Urothelium cell line (cell line): ENCODE measurements around the gene BEND6.

ENCODE experiments used
- DNase-seq: peaks from one replicate; pipeline ENCODE4 v3.0.0; 2011; ENCODE audit warnings: low spot score, mixed read lengths
- FAIRE-seq: peaks from 2 replicates; lab custom pipeline; 2011; peaks lifted over from hg19 to GRCh38; lab: Jason Lieb, UNC

Gene BEND6

GRCh38 chr6:56940463-56940862 lies 14.4 kb upstream of the BEND6 start:
- FAIRE-seq: no peak
- DNase-seq: no peak

- no peak for FAIRE-seq
- DNase-seq: no peak
These were observed 13.9 kb upstream of the BEND6 start for GRCh38 chr6:56940977-56941376.

- DNase-seq (no peak), FAIRE-seq (no peak)
These were observed 10.2 kb upstream of the BEND6 start for GRCh38 chr6:56944661-56945060.

- FAIRE-seq (no peak), DNase-seq (no peak)
These were observed 8.5 kb upstream of the BEND6 start for GRCh38 chr6:56946368-56946767.

GRCh38 chr6:56947924-56948323 lies 7.0 kb upstream of the BEND6 start:
- no peak for FAIRE-seq

GRCh38 chr6:56949265-56949664 lies 5.6 kb upstream of the BEND6 start:
- FAIRE-seq: no peak
- no peak for DNase-seq

More at GRCh38 chr6:56947924-56948323, 7.0 kb upstream of the BEND6 start:
- no peak for DNase-seq

GRCh38 chr6:56949925-56950495 lies 4.9 kb upstream of the BEND6 start:
- no peak for FAIRE-seq

GRCh38 chr6:56951049-56951831 lies 3.7 kb upstream of the BEND6 start:
- DNase-seq (no peak), FAIRE-seq (no peak)

More at GRCh38 chr6:56949925-56950495, 4.9 kb upstream of the BEND6 start:
- DNase-seq: no peak

- DNase-seq: peak; percentile 26
- FAIRE-seq: no peak
These were observed 1.1 kb upstream of the BEND6 start for GRCh38 chr6:56953597-56954402.

GRCh38 chr6:56955171-56956155 lies 556 bp downstream of the BEND6 start:
- peak; percentile 95 for DNase-seq
- no peak for FAIRE-seq

GRCh38 chr6:56956491-56956890 lies 1.6 kb downstream of the BEND6 start:
- DNase-seq: peak; percentile 12
- FAIRE-seq: no peak

- FAIRE-seq: no peak
These were observed 2.9 kb downstream of the BEND6 start for GRCh38 chr6:56957856-56958255.

GRCh38 chr6:56958481-56958880 lies 3.6 kb downstream of the BEND6 start:
- DNase-seq (no peak), FAIRE-seq (no peak)

More at GRCh38 chr6:56957856-56958255, 2.9 kb downstream of the BEND6 start:
- no peak for DNase-seq

- FAIRE-seq (no peak), DNase-seq (no peak)
These were observed 4.2 kb downstream of the BEND6 start for GRCh38 chr6:56959094-56959493.

- FAIRE-seq (no peak), DNase-seq (no peak)
These were observed 5.0 kb downstream of the BEND6 start for GRCh38 chr6:56959938-56960337.

- no peak for DNase-seq
- FAIRE-seq: no peak
These were observed 6.2 kb downstream of the BEND6 start for GRCh38 chr6:56961151-56961550.

GRCh38 chr6:56962441-56962840 lies 7.5 kb downstream of the BEND6 start:
- FAIRE-seq (no peak), DNase-seq (no peak)

- DNase-seq (no peak), FAIRE-seq (no peak)
These were observed 8.1 kb downstream of the BEND6 start for GRCh38 chr6:56963043-56963442.

- no peak for FAIRE-seq
- no peak for DNase-seq
These were observed 8.9 kb downstream of the BEND6 start for GRCh38 chr6:56963793-56964192.

GRCh38 chr6:56965126-56965525 lies 10.2 kb downstream of the BEND6 start:
- FAIRE-seq (no peak), DNase-seq (no peak)
